Smooth muscle cell (in vitro differentiated cells): ENCODE results near the gene PLA2G2F. TPM values are rescaled to one million over a fixed set of nuclear protein-coding genes. Genes with fewer than 3 reads are reported as not detected.

Experiments
- DNase-seq: peaks from one replicate; lab custom pipeline; 2025; ENCODE audit not compliant: unreplicated experiment; lab: John Stamatoyannopoulos, UW
- H2AFZ ChIP-seq: fragments of 200-600 bp; sonication (generic); 2 replicates; pipeline ENCODE4 v1.6.0; 2016; ENCODE audit warnings: antibody characterized with exemption, low read depth, mild to moderate bottlenecking
- H3F3A ChIP-seq: fragments of 200-600 bp; sonication (generic); 2 replicates; pipeline ENCODE4 v1.6.0; 2017; ENCODE audit warnings: antibody characterized with exemption, low read depth
- H3K27ac ChIP-seq: fragments of 200-600 bp; sonication (generic); 2 replicates; pipeline ENCODE4 v1.5.1; 2016; ENCODE audit warnings: low read depth, mild to moderate bottlenecking
- H3K27me3 ChIP-seq: fragments of 200-600 bp; sonication (generic); 2 replicates; pipeline ENCODE4 v1.6.1; 2016; ENCODE audit warnings: low read depth, mild to moderate bottlenecking
- H3K36me3 ChIP-seq: fragments of 200-600 bp; sonication (generic); 2 replicates; pipeline ENCODE4 v1.5.1; 2016; ENCODE audit warnings: low read depth
- H3K4me1 ChIP-seq: fragments of 200-600 bp; sonication (generic); 2 replicates; pipeline ENCODE4 v1.5.1; 2016; ENCODE audit warnings: low read depth
- H3K4me2 ChIP-seq: fragments of 200-600 bp; sonication (generic); 2 replicates; pipeline ENCODE4 v1.6.0; 2016; ENCODE audit warnings: mild to moderate bottlenecking
- H3K4me3 ChIP-seq: fragments of 200-600 bp; sonication (generic); 2 replicates; pipeline ENCODE4 v1.5.1; 2016; ENCODE audit warnings: mild to moderate bottlenecking
- H3K79me2 ChIP-seq: fragments of 200-600 bp; sonication (generic); 2 replicates; pipeline ENCODE4 v1.6.0; 2016; ENCODE audit warnings: low read depth, mild to moderate bottlenecking
- H3K9ac ChIP-seq: fragments of 200-600 bp; sonication (generic); 2 replicates; pipeline ENCODE4 v1.6.0; 2016; ENCODE audit warnings: low read depth
- H3K9me3 ChIP-seq: fragments of 200-600 bp; sonication (generic); replicated peaks from 2 replicates; pipeline ENCODE4 v1.5.1; 2016; ENCODE audit warnings: low read depth
- H4K20me1 ChIP-seq: fragments of 200-600 bp; sonication (generic); 2 replicates; pipeline ENCODE4 v1.6.0; 2016; ENCODE audit warnings: low read depth
- CTCF ChIP-seq: fragments of 200-600 bp; sonication (generic); IDR thresholded peaks from 2 replicates; pipeline ENCODE4 v1.5.1; 2017; ENCODE audit warnings: borderline replicate concordance, mild to moderate bottlenecking, antibody characterized with exemption; ENCODE audit not compliant: insufficient read depth, poor library complexity, severe bottlenecking
- WGBS: methylation state at CpG from one replicate; pipeline ENCODE4 v1.1.7; 2016; ENCODE audit warnings: low lambda C conversion rate; 5-methylcytosine and 5-hydroxymethylcytosine counted together
- polyA plus RNA-seq: library from polyadenylated mRNA; unstranded; fragments of >200 nt; fragmentation: Nextera tagmentation; extraction: Ambion mirVana; gene quantifications from 2 replicates; pipeline ENCODE4 v1.2.1, GENCODE V29; 2016
- total RNA-seq: library from RNA; depleted of rRNA; stranded (reverse); fragments of >200 nt; gene quantifications from 2 replicates; pipeline ENCODE4 v1.2.3, GENCODE V29; 2014

Gene PLA2G2F
- total and polyA plus RNA-seq, 2 experiments from 2014 or later: 0.81 to 1.9 TPM

GRCh38 chr1:20142001-20142710 is 3.0 kb downstream of the PLA2G2F start:
- Histone ChIP-seq H3K4me2 (no peak overlapping the region), H4K20me1 (no peaks in the 10 kb centered on the region), H2AFZ (no peak overlapping the region), H3K4me1 (no peaks in the 10 kb centered on the region), H3K9me3 (no peaks in the 10 kb centered on the region), H3K79me2 (no peaks in the 10 kb centered on the region), H3F3A (no peaks in the 10 kb centered on the region), H3K36me3 (no peaks in the 10 kb centered on the region), H3K4me3 (no peak overlapping the region), H3K27me3 (no peaks in the 10 kb centered on the region), H3K9ac (no peak overlapping the region), H3K27ac (no peak overlapping the region)
- no peak for TF ChIP-seq CTCF
- no peak for DNase-seq
- 90% methylated on average over 13 of the region's 13 CpGs for WGBS

GRCh38 chr1:20143318-20143717 is 4.2 kb downstream of the PLA2G2F start:
- Histone ChIP-seq H2AFZ (no peak overlapping the region), H4K20me1 (no peaks in the 10 kb centered on the region), H3K9me3 (no peaks in the 10 kb centered on the region), H3K4me2 (no peak overlapping the region), H3K36me3 (no peaks in the 10 kb centered on the region), H3K9ac (no peak overlapping the region), H3F3A (no peaks in the 10 kb centered on the region), H3K27me3 (no peaks in the 10 kb centered on the region), H3K4me3 (no peak overlapping the region), H3K4me1 (no peaks in the 10 kb centered on the region), H3K79me2 (no peaks in the 10 kb centered on the region), H3K27ac (no peak overlapping the region)
- TF ChIP-seq CTCF: no peak
- no peak for DNase-seq
- WGBS: 96% methylated on average over 8 of the region's 8 CpGs

GRCh38 chr1:20143734-20144565 is 4.8 kb downstream of the PLA2G2F start:
- H4K20me1 ChIP-seq: no peaks in the 10 kb centered on the region
- no peak overlapping the region for H3K9ac ChIP-seq
- no peak overlapping the region for H2AFZ ChIP-seq
- H3K79me2 ChIP-seq: no peaks in the 10 kb centered on the region
- DNase-seq: no peak
- no peak overlapping the region for H3K4me3 ChIP-seq
- H3K9me3 ChIP-seq: no peaks in the 10 kb centered on the region
- H3K27me3 ChIP-seq: no peaks in the 10 kb centered on the region
- no peak overlapping the region for H3K27ac ChIP-seq
- no peak for TF ChIP-seq CTCF
- H3K4me1 ChIP-seq: no peaks in the 10 kb centered on the region
- H3K4me2 ChIP-seq: no peak overlapping the region
- WGBS: 87% methylated on average over 13 of the region's 13 CpGs
- no peaks in the 10 kb centered on the region for H3K36me3 ChIP-seq
- H3F3A ChIP-seq: no peaks in the 10 kb centered on the region
